B cell (primary cell): ENCODE results near the gene AKAP9. TPM values are rescaled to one million over a fixed set of nuclear protein-coding genes. Genes with fewer than 3 reads are reported as not detected.

Experiments used
- ATAC-seq: fragments of 200-7000 bp; cut with Tn5 transposase; one replicate; pipeline ENCODE4 v1.10.0; 2021; ENCODE audit warnings: low read depth, mild to moderate bottlenecking, moderate number of reproducible peaks, moderate library complexity
- CTCF ChIA-PET: fragments of 350-600 bp; sonication (Branson Sonifier 250); formaldehyde crosslinking; loops from one replicate; lab custom pipeline; 2021; ENCODE audit warnings: antibody characterized with exemption, inconsistent platforms; lab: Charles Lee
- POLR2A ChIA-PET: fragments of 350-600 bp; sonication (Branson Sonifier 250); formaldehyde crosslinking; loops from one replicate; lab custom pipeline; 2021; ENCODE audit warnings: antibody characterized with exemption; lab: Charles Lee
- DNase-seq: peaks from one replicate; pipeline ENCODE4 v3.0.0; 2013
- H2AFZ ChIP-seq: 2 replicates; pipeline ENCODE4 v1.6.1; 2012; ENCODE audit warnings: mild to moderate bottlenecking, low read depth, low read length; ENCODE audit not compliant: insufficient read depth, poor library complexity, severe bottlenecking
- H3K27ac ChIP-seq, 2 donors: 1 replicate in 1 of 2; 2 replicates in 1 of 2; pipeline ENCODE4 v1.5.1; 2012 to 2013; ENCODE audit warnings: low read length in 2 of 2, mild to moderate bottlenecking in 2 of 2, moderate library complexity in 1 of 2
- H3K27me3 ChIP-seq, 4 experiments: fragments of 200-600 bp in 1 of 4; sonication (generic) in 1 of 4; replicated peaks in 1 of 4; 1 replicate in 2 of 4; 2 replicates in 2 of 4; pipeline versions ENCODE4 v1.6.1 to v1.7.0; 2013 to 2016; ENCODE audit warnings: low read length in 3 of 4, mild to moderate bottlenecking in 2 of 4, mixed read lengths in 1 of 4, moderate library complexity in 1 of 4; ENCODE audit not compliant: insufficient read depth in 4 of 4, control insufficient read depth in 3 of 4; ENCODE audit errors: control extremely low read depth in 1 of 4
- H3K36me3 ChIP-seq, 2 experiments: replicated peaks in 1 of 2; 1 replicate in 1 of 2; 2 replicates in 1 of 2; pipeline versions ENCODE4 v1.6.1 to v1.7.1; 2013; ENCODE audit warnings: low read length in 1 of 2; ENCODE audit not compliant: insufficient read depth in 2 of 2, control insufficient read depth in 1 of 2; ENCODE audit errors: control extremely low read depth in 1 of 2, extremely low read depth in 1 of 2
- H3K4me1 ChIP-seq, 2 donors: fragments of 200-600 bp in 1 of 2; sonication (generic) in 1 of 2; 1 replicate in 1 of 2; 2 replicates in 1 of 2; pipeline versions ENCODE4 v1.5.1 to v1.6.1; 2013 to 2017; ENCODE audit warnings: low read length in 2 of 2; ENCODE audit not compliant: control insufficient read depth in 2 of 2, insufficient read depth in 2 of 2
- H3K4me2 ChIP-seq: replicated peaks from 2 replicates; pipeline ENCODE3; 2012; ENCODE audit warnings: mild to moderate bottlenecking, low read depth, low read length; ENCODE audit not compliant: poor library complexity, severe bottlenecking
- H3K4me3 ChIP-seq, 5 experiments: fragments of 200-600 bp in 1 of 5; sonication (generic) in 1 of 5; 1 replicate in 3 of 5; 2 replicates in 2 of 5; pipeline versions ENCODE4 v1.5.1 to v1.7.0; 2011 to 2016; ENCODE audit warnings: low read length in 4 of 5, mild to moderate bottlenecking in 4 of 5, low read depth in 2 of 5, control low read depth in 1 of 5, moderate library complexity in 1 of 5; ENCODE audit not compliant: insufficient read depth in 1 of 5; ENCODE audit errors: control extremely low read depth in 1 of 5, extremely low read depth in 1 of 5
- H3K79me2 ChIP-seq: fragments of 200-600 bp; sonication (generic); one replicate; pipeline ENCODE4 v1.6.0; 2016; ENCODE audit warnings: low read length; ENCODE audit not compliant: control insufficient read depth, insufficient read depth
- H3K9ac ChIP-seq: fragments of 200-600 bp; sonication (generic); 2 replicates; pipeline ENCODE4 v1.6.1; 2017; ENCODE audit warnings: mild to moderate bottlenecking, low read length, moderate library complexity
- H3K9me3 ChIP-seq, 3 donors: one replicate each; pipeline versions ENCODE4 v1.6.1 to v1.7.1; 2013; ENCODE audit warnings: low read length in 2 of 3; ENCODE audit not compliant: control insufficient read depth in 2 of 3, insufficient read depth in 1 of 3; ENCODE audit errors: control extremely low read depth in 1 of 3
- H4K20me1 ChIP-seq: 2 replicates; pipeline ENCODE4 v1.6.0; 2012; ENCODE audit warnings: mild to moderate bottlenecking, low read length; ENCODE audit not compliant: insufficient read depth, control insufficient read depth, poor library complexity, severe bottlenecking
- H3K27ac Mint-ChIP-seq: one replicate; pipeline ENCODE4 v1.8.0; 2021; ENCODE audit warnings: mixed read lengths
- H3K27me3 Mint-ChIP-seq: one replicate; pipeline ENCODE4 v1.8.0; 2021; ENCODE audit warnings: mixed read lengths
- H3K4me1 Mint-ChIP-seq: one replicate; pipeline ENCODE4 v1.8.0; 2021; ENCODE audit warnings: mixed read lengths
- H3K4me3 Mint-ChIP-seq: one replicate; pipeline ENCODE4 v1.8.0; 2021; ENCODE audit warnings: mixed read lengths
- H3K9me3 Mint-ChIP-seq: one replicate; pipeline ENCODE4 v1.8.0; 2022; ENCODE audit warnings: mixed read lengths; ENCODE audit not compliant: insufficient read depth
- CTCF ChIP-seq: fragments of 200-600 bp; IDR thresholded peaks from one replicate; pipeline ENCODE4 v1.8.0; 2022; ENCODE audit warnings: antibody characterized with exemption, mild to moderate bottlenecking
- EZH2 ChIP-seq: IDR thresholded peaks from 2 replicates; pipeline ENCODE4 v1.6.1; 2012; ENCODE audit warnings: borderline replicate concordance, low read depth, mild to moderate bottlenecking, moderate library complexity, low read length; ENCODE audit not compliant: insufficient read depth, poor library complexity, severe bottlenecking
- WGBS: methylation state at CpG from one replicate; pipeline ENCODE4 v1.1.5; 2013; ENCODE audit warnings: missing lambda C conversion rate; ENCODE audit not compliant: insufficient coverage; 5-methylcytosine and 5-hydroxymethylcytosine counted together
- intact Hi-C: fragments of 100-400 bp; cut with micrococcal nuclease; formaldehyde crosslinking; loops from one replicate; pipeline ENCODE4 v1.10.0; 2022
- polyA plus RNA-seq: library from polyadenylated mRNA; depleted of rRNA; stranded (reverse); fragments of >200 nt; gene quantifications from 2 replicates; pipeline ENCODE4 v1.2.3, GENCODE V29; 2012
- total RNA-seq, 2 donors: library from RNA; stranded (reverse); fragments of 120-200 nt in 1 of 2; gene quantifications; 1 replicate in 1 of 2; 2 replicates in 1 of 2; pipeline versions ENCODE4 v1.2.3 to v1.2.4, GENCODE V29; 2013 to 2022

Gene AKAP9
- total and polyA plus RNA-seq, 2 donors (not counting 1 experiment from before 2014, with no cell fraction given) = 19.3 to 106 TPM

DNA sequence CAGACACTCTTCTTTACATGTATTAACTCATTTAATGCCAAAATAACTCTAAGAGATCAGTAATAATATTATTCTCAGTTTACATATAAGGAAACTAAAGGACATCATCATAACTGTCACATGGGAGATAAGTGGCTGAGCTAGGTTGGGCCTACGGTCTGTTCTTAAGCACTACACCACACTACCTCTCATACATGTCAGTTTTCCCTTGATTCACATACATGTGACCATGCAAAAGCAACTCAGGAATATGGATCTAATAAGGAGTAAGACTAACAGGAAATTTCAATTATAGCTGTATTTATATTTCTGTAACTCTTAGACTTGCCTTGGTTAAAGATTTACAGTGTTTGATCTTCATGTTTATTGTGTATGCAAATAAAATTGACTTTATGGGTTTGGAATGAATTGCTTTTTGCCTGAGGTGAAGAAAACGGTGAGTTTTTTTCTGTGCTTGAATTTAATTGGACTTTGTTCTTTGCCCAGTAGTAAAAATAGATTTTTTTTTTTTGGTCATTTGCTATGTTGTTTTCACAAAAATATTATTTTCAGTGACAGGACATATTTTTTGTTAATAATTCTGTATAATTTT is 123.9 kb downstream of the AKAP9 start:
- H2AFZ ChIP-seq = no peak overlapping the region
- no peaks in the 10 kb centered on the region for H3K27me3 ChIP-seq
- no peaks in the 10 kb centered on the region for H3K9me3 ChIP-seq
- Mint-ChIP-seq H3K9me3 (no peaks in the 10 kb centered on the region), H3K27me3 (no peaks in the 10 kb centered on the region), H3K4me3 (no peak overlapping the region), H3K4me1 (no peaks in the 10 kb centered on the region), H3K27ac (no peak overlapping the region)
- ATAC-seq (no peak), DNase-seq (no peak)
- intact Hi-C loops = no loop called here
- no peak for TF ChIP-seq CTCF
- no peak for TF ChIP-seq EZH2
- ChIA-PET POLR2A (no interaction called here), CTCF (interaction anchor here (0.7 kb wide), 1 partner anchor 198 kb away, joined by 3 read pairs; no protein-coding TSS in a partner anchor)
- no CpG with 5 or more reads among the region's 2 CpGs for WGBS
- no peaks in the 10 kb centered on the region for H3K4me1 ChIP-seq
- H3K4me3 ChIP-seq = no peak overlapping the region
- no peaks in the 10 kb centered on the region for H4K20me1 ChIP-seq
- H3K9ac ChIP-seq = no peak overlapping the region
- peaks cover 13 to 40% of the 10 kb centered on the region in 2 experiments for H3K36me3 ChIP-seq
- no peak overlapping the region for H3K27ac ChIP-seq
- no peaks in the 10 kb centered on the region for H3K79me2 ChIP-seq
- no peak overlapping the region for H3K4me2 ChIP-seq

GRCh38 chr7:92071032-92071431 is 130.4 kb downstream of the AKAP9 start:
- no peak for TF ChIP-seq EZH2
- no peak for TF ChIP-seq CTCF
- no peak overlapping the region for H3K27ac ChIP-seq
- no peak overlapping the region for H3K4me3 Mint-ChIP-seq
- intact Hi-C loops = no loop called here
- peaks cover 22 to 36% of the 10 kb centered on the region in 2 experiments for H3K36me3 ChIP-seq
- H3K79me2 ChIP-seq = no peaks in the 10 kb centered on the region
- H3K4me2 ChIP-seq = no peak overlapping the region
- POLR2A ChIA-PET = no interaction called here
- H2AFZ ChIP-seq = no peak overlapping the region
- WGBS = 100% methylated on average over 3 of the region's 5 CpGs
- CTCF ChIA-PET = no interaction called here
- no peaks in the 10 kb centered on the region for H3K27me3 Mint-ChIP-seq
- H3K4me1 ChIP-seq = no peaks in the 10 kb centered on the region
- H3K9ac ChIP-seq = no peak overlapping the region
- no peak overlapping the region for H3K27ac Mint-ChIP-seq
- H3K9me3 Mint-ChIP-seq = no peaks in the 10 kb centered on the region
- H3K9me3 ChIP-seq = no peaks in the 10 kb centered on the region
- no peak overlapping the region for H3K4me3 ChIP-seq
- no peaks in the 10 kb centered on the region for H3K4me1 Mint-ChIP-seq
- DNase-seq = no peak
- no peaks in the 10 kb centered on the region for H3K27me3 ChIP-seq
- ATAC-seq = no peak
- H4K20me1 ChIP-seq = no peaks in the 10 kb centered on the region
